Trophoblast cell (in vitro differentiated cells and primary cell): Measurements from ENCODE around the gene MAP7D2. TPM values are rescaled to one million over a fixed set of nuclear protein-coding genes. Genes with fewer than 3 reads are reported as not detected.
"Not testable (repeated sequence)": the region's sequence is repeated elsewhere in the genome, so short reads cannot be mapped to it uniquely, and the experiment has no call there.

ENCODE experiments used
- DNase-seq, 2 donors: peaks; one replicate each; pipeline ENCODE4 v3.0.0-alpha.2; 2016
- H2AFZ ChIP-seq: 2 replicates; pipeline ENCODE4 v1.6.1; 2013; ENCODE audit warnings: low read length, moderate library complexity, mild to moderate bottlenecking; ENCODE audit not compliant: insufficient read depth, poor library complexity
- H2AK5ac ChIP-seq: 2 replicates; pipeline ENCODE4 v1.6.1; 2013; ENCODE audit warnings: mild to moderate bottlenecking, low read length
- H2BK120ac ChIP-seq: 2 replicates; pipeline ENCODE4 v1.6.1; 2013; ENCODE audit warnings: low read length, mild to moderate bottlenecking, moderate library complexity; ENCODE audit not compliant: insufficient read depth, poor library complexity
- H2BK12ac ChIP-seq: 2 replicates; pipeline ENCODE4 v1.6.1; 2013; ENCODE audit warnings: mild to moderate bottlenecking, low read length, moderate library complexity
- H2BK5ac ChIP-seq: 2 replicates; pipeline ENCODE4 v1.6.1; 2013; ENCODE audit warnings: low read length, low read depth, moderate library complexity, mild to moderate bottlenecking; ENCODE audit not compliant: poor library complexity
- H3K14ac ChIP-seq: 2 replicates; pipeline ENCODE4 v1.6.1; 2013; ENCODE audit warnings: mild to moderate bottlenecking, low read length
- H3K18ac ChIP-seq: 2 replicates; pipeline ENCODE4 v1.6.1; 2013; ENCODE audit warnings: mild to moderate bottlenecking, low read length
- H3K23ac ChIP-seq: 2 replicates; pipeline ENCODE4 v1.6.1; 2013; ENCODE audit warnings: low read length
- H3K27ac ChIP-seq: 2 replicates; pipeline ENCODE4 v1.5.1; 2013; ENCODE audit warnings: low read depth, mild to moderate bottlenecking, inconsistent platforms, low read length, moderate library complexity
- H3K27me3 ChIP-seq: 2 replicates; pipeline ENCODE4 v1.6.1; 2013; ENCODE audit warnings: inconsistent platforms, mild to moderate bottlenecking, low read length, moderate library complexity; ENCODE audit not compliant: insufficient read depth
- H3K36me3 ChIP-seq, 2 experiments: 1 replicate in 1 of 2; 2 replicates in 1 of 2; pipeline ENCODE4 v1.6.1; 2013; ENCODE audit warnings: low read length in 2 of 2, mild to moderate bottlenecking in 2 of 2, moderate library complexity in 1 of 2; ENCODE audit not compliant: insufficient read depth in 2 of 2, control insufficient read depth in 1 of 2
- H3K4ac ChIP-seq: 2 replicates; pipeline ENCODE4 v1.6.1; 2013; ENCODE audit warnings: low read depth, mild to moderate bottlenecking, low read length, moderate library complexity
- H3K4me1 ChIP-seq, 2 experiments: 1 replicate in 1 of 2; 2 replicates in 1 of 2; pipeline ENCODE4 v1.6.1; 2013; ENCODE audit warnings: low read length in 2 of 2, mild to moderate bottlenecking in 2 of 2, moderate library complexity in 1 of 2; ENCODE audit not compliant: insufficient read depth in 2 of 2, control insufficient read depth in 1 of 2
- H3K4me2 ChIP-seq: 2 replicates; pipeline ENCODE4 v1.6.1; 2013; ENCODE audit warnings: inconsistent platforms, mild to moderate bottlenecking, low read length, moderate library complexity
- H3K4me3 ChIP-seq: 2 replicates; pipeline ENCODE4 v1.5.1; 2013; ENCODE audit warnings: mild to moderate bottlenecking, low read depth, low read length, inconsistent platforms
- H3K79me1 ChIP-seq: one replicate; pipeline ENCODE4 v1.6.1; 2013; ENCODE audit warnings: low read length
- H3K79me2 ChIP-seq: 2 replicates; pipeline ENCODE4 v1.6.1; 2013; ENCODE audit warnings: low read length, mild to moderate bottlenecking; ENCODE audit not compliant: control insufficient read depth, insufficient read depth, poor library complexity
- H3K9ac ChIP-seq: 2 replicates; pipeline ENCODE4 v1.6.1; 2013; ENCODE audit warnings: mild to moderate bottlenecking, low read length
- H3K9me3 ChIP-seq: 2 replicates; pipeline ENCODE4 v1.6.1; 2013; ENCODE audit warnings: low read depth, mild to moderate bottlenecking, control low read depth, inconsistent platforms, low read length; ENCODE audit not compliant: insufficient read depth
- H4K12ac ChIP-seq: 2 replicates; pipeline ENCODE4 v1.6.1; 2013; ENCODE audit warnings: low read depth, mild to moderate bottlenecking, low read length, moderate library complexity
- H4K8ac ChIP-seq: 2 replicates; pipeline ENCODE4 v1.6.1; 2013; ENCODE audit warnings: low read depth, mild to moderate bottlenecking, low read length, moderate library complexity
- H4K91ac ChIP-seq: one replicate; pipeline ENCODE4 v1.6.1; 2013; ENCODE audit warnings: low read depth, mild to moderate bottlenecking, low read length, moderate library complexity
- WGBS: extraction: QIAGEN DNeasy Blood & Tissue Kit; methylation state at CpG from one replicate; pipeline ENCODE4 v1.1.7; 2013; ENCODE audit warnings: missing lambda C conversion rate; ENCODE audit not compliant: insufficient read length, insufficient coverage; ENCODE audit errors: extremely low coverage; 5-methylcytosine and 5-hydroxymethylcytosine counted together
- polyA plus RNA-seq: library from polyadenylated mRNA; stranded (reverse); fragments of 200-250 nt; gene quantifications from 2 replicates; pipeline ENCODE4 v1.2.3, GENCODE V29; 2013

MAP7D2 gene
- polyA plus RNA-seq, result 0.97 and 1.1 TPM in 2 replicates

- H3K79me1 ChIP-seq, result no peaks in the 10 kb centered on the region
- no peak within 1 kb of the TSS for H4K91ac ChIP-seq
- no peak for DNase-seq
- peak within 1 kb of the TSS; percentile 78 for H3K4me2 ChIP-seq
- H3K4me1 ChIP-seq, result peaks cover 10 to 11% of the 10 kb centered on the region in 2 experiments
- no CpG with 5 or more reads among the region's 91 CpGs for WGBS
- no peak within 1 kb of the TSS for H2BK12ac ChIP-seq
- H3K27ac ChIP-seq, result no peak within 1 kb of the TSS
- H3K18ac ChIP-seq, result peak within 1 kb of the TSS; percentile 53
- H2BK120ac ChIP-seq, result no peak within 1 kb of the TSS
- H3K27me3 ChIP-seq, result peaks cover 15% of the 10 kb centered on the region
- H3K79me2 ChIP-seq, result no peaks in the 10 kb centered on the region
- H3K36me3 ChIP-seq, result peaks cover 0 to 2% of the 10 kb centered on the region in 2 experiments
- no peak within 1 kb of the TSS for H3K14ac ChIP-seq
- H3K9ac ChIP-seq, result no peak within 1 kb of the TSS
- H4K12ac ChIP-seq, result peak within 1 kb of the TSS; percentile 18
- no peak within 1 kb of the TSS for H2BK5ac ChIP-seq
- H3K9me3 ChIP-seq, result peaks cover 8% of the 10 kb centered on the region
- H3K23ac ChIP-seq, result peak within 1 kb of the TSS; percentile 99
- no peak within 1 kb of the TSS for H4K8ac ChIP-seq
- no peak within 1 kb of the TSS for H3K4ac ChIP-seq
- H2AFZ ChIP-seq, result peak within 1 kb of the TSS; percentile 63
- no peak within 1 kb of the TSS for H2AK5ac ChIP-seq
- H3K4me3 ChIP-seq, result peak within 1 kb of the TSS; percentile 65
Observed at GRCh38 chrX:20116577-20117240, at the start of gene MAP7D2. Gene MAP7D2, minus strand, starts transcription at chrX:20116907. Its CDS starts 28 bp downstream, at chrX:20116879.

DNA sequence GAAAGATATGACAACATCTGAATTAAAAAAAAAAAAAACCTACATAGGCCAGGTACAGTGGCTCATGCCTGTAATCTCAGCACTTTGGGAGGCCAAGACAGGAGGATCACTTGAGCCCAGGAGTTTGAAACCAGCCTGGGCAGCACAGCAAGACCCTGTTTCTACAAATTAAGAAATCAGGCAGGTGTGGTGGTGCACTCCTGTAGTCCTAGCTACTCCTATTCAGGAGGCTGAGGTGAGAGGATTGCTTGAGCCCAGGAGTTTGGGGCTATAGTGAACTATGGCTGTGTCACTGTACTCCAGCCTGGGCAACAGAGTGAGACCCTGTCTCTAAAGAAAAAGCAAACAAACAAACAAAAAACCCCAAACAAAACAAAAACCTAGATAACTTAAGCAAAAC, 45.8 kb upstream of the MAP7D2 start:
- not testable (repeated sequence) for H3K9ac ChIP-seq, H3K18ac ChIP-seq, H3K4ac ChIP-seq, H3K79me1 ChIP-seq, H3K4me3 ChIP-seq, H3K27me3 ChIP-seq, H3K79me2 ChIP-seq, H3K27ac ChIP-seq, H2BK12ac ChIP-seq, H2BK120ac ChIP-seq, H2AFZ ChIP-seq, DNase-seq, H3K4me1 ChIP-seq, H4K12ac ChIP-seq, H3K14ac ChIP-seq, H3K9me3 ChIP-seq, H3K36me3 ChIP-seq, H4K8ac ChIP-seq, H2BK5ac ChIP-seq, H3K4me2 ChIP-seq, H3K23ac ChIP-seq, H4K91ac ChIP-seq, H2AK5ac ChIP-seq

DNA sequence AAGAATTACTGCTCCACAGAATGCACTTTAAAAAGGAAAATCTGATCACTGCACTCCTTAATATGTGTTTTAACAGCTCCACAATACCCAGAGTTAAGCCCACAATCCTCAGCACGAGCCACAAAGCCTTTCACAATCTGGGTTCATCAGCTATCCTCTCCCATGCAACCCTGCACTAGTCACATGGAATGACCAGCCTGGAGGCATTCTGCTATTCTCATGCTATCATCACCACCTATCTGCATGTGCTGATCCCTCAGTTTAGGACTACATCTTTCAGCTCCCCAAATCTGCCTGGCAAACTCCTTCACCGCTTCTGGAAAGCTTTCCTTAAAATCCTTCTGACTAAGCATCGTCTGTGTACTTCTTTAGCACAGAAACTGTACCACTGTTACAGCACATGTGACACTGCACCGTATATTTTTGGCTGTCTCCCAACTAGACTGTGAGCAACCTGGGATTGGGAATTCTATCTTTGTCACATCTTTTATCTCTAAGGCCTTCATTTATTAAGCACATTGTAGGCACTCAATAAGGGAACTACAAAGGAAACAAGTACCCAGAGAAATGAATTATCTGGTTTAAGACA, 43.2 kb upstream of the MAP7D2 start:
- Histone ChIP-seq H3K79me1 (no peaks in the 10 kb centered on the region), H2BK120ac (no peak overlapping the region), H3K4ac (no peak overlapping the region), H2AK5ac (no peak overlapping the region), H3K4me1 (no peaks in the 10 kb centered on the region), H4K8ac (no peak overlapping the region), H2AFZ (no peak overlapping the region), H2BK5ac (no peak overlapping the region), H3K27ac (no peak overlapping the region), H3K9ac (no peak overlapping the region), H3K27me3 (no peaks in the 10 kb centered on the region), H4K12ac (no peak overlapping the region), H3K79me2 (no peaks in the 10 kb centered on the region), H3K36me3 (peaks cover 6 to 11% of the 10 kb centered on the region in 2 experiments), H3K23ac (no peak overlapping the region), H3K14ac (no peak overlapping the region), H3K4me3 (no peak overlapping the region), H3K18ac (no peak overlapping the region), H2BK12ac (no peak overlapping the region), H4K91ac (no peak overlapping the region), H3K9me3 (no peaks in the 10 kb centered on the region), H3K4me2 (no peak overlapping the region)
- WGBS, result no CpG with 5 or more reads among the region's 4 CpGs
- DNase-seq, result no peak

GRCh38 chrX:20151689-20152088, 35.0 kb upstream of the MAP7D2 start:
- Histone ChIP-seq H3K14ac (no peak overlapping the region), H4K91ac (no peak overlapping the region), H2BK120ac (no peak overlapping the region), H3K23ac (no peak overlapping the region), H3K27ac (no peak overlapping the region), H3K4ac (no peak overlapping the region), H2BK5ac (no peak overlapping the region), H2AFZ (no peak overlapping the region), H2BK12ac (no peak overlapping the region), H3K9ac (no peak overlapping the region), H3K4me1 (no peaks in the 10 kb centered on the region), H3K9me3 (no peaks in the 10 kb centered on the region), H3K4me2 (no peak overlapping the region), H3K36me3 (peaks cover 6 to 7% of the 10 kb centered on the region in 2 experiments), H3K27me3 (no peaks in the 10 kb centered on the region), H4K8ac (no peak overlapping the region), H3K18ac (no peak overlapping the region), H3K4me3 (no peak overlapping the region), H3K79me2 (no peaks in the 10 kb centered on the region), H3K79me1 (no peaks in the 10 kb centered on the region), H4K12ac (no peak overlapping the region), H2AK5ac (no peak overlapping the region)
- DNase-seq, result no peak
- WGBS, result no CpG with 5 or more reads among the region's 3 CpGs
